CD14-positive monocyte (primary cell): ENCODE measurements around the gene HES3. TPM values are rescaled to one million over a fixed set of nuclear protein-coding genes. Genes with fewer than 3 reads are reported as not detected.
"Not testable (repeated sequence)": the region's sequence is repeated elsewhere in the genome, so short reads cannot be mapped to it uniquely, and the experiment has no call there.

ENCODE experiments used
- DNase-seq, 3 donors: peaks; one replicate each; pipeline ENCODE4 v3.0.0-alpha.2; 2011 to 2022
- H2AFZ ChIP-seq: 2 replicates; pipeline ENCODE4 v1.6.0; 2012; ENCODE audit warnings: mild to moderate bottlenecking, low read depth, low read length, inconsistent platforms; ENCODE audit not compliant: insufficient read depth, poor library complexity, severe bottlenecking
- H3K27ac ChIP-seq, 2 donors: 1 replicate in 1 of 2; 2 replicates in 1 of 2; pipeline ENCODE4 v1.5.1; 2012 to 2013; ENCODE audit warnings: low read length in 2 of 2, control low read depth in 1 of 2, inconsistent platforms in 1 of 2, low read depth in 1 of 2, mild to moderate bottlenecking in 1 of 2
- H3K27me3 ChIP-seq, 2 donors: one replicate each; pipeline versions ENCODE4 v1.6.0 to v1.6.1; 2011 to 2013; ENCODE audit warnings: low read length in 2 of 2; ENCODE audit not compliant: control insufficient read depth in 2 of 2, insufficient read depth in 2 of 2
- H3K36me3 ChIP-seq, 2 donors: replicated peaks in 1 of 2; 1 replicate in 1 of 2; 2 replicates in 1 of 2; pipeline versions ENCODE4 v1.5.1 to v1.6.1; 2012 to 2013; ENCODE audit warnings: low read length in 2 of 2, control low read depth in 1 of 2, inconsistent platforms in 1 of 2, mild to moderate bottlenecking in 1 of 2; ENCODE audit not compliant: insufficient read depth in 2 of 2, control insufficient read depth in 1 of 2
- H3K4me1 ChIP-seq, 2 donors: 1 replicate in 1 of 2; 2 replicates in 1 of 2; pipeline versions ENCODE4 v1.5.1 to v1.6.1; 2012 to 2013; ENCODE audit warnings: low read length in 2 of 2, control low read depth in 1 of 2, inconsistent platforms in 1 of 2, mild to moderate bottlenecking in 1 of 2, moderate library complexity in 1 of 2; ENCODE audit not compliant: insufficient read depth in 2 of 2, control insufficient read depth in 1 of 2
- H3K4me2 ChIP-seq: replicated peaks from 2 replicates; pipeline ENCODE3; 2012; ENCODE audit warnings: low read length, moderate library complexity, mild to moderate bottlenecking; ENCODE audit not compliant: poor library complexity, severe bottlenecking; ENCODE audit errors: extremely low read depth
- H3K4me3 ChIP-seq, 3 experiments: fragments of 200-600 bp in 1 of 3; sonication (generic) in 1 of 3; replicated peaks in 1 of 3; 1 replicate in 2 of 3; 2 replicates in 1 of 3; pipeline ENCODE4 v1.5.1; 2011 to 2013; ENCODE audit warnings: low read length in 3 of 3, mild to moderate bottlenecking in 3 of 3, control low read depth in 2 of 3, low read depth in 2 of 3, inconsistent platforms in 1 of 3, moderate library complexity in 1 of 3
- H3K79me2 ChIP-seq: 2 replicates; pipeline ENCODE4 v1.6.0; 2012; ENCODE audit warnings: mild to moderate bottlenecking, control low read depth, inconsistent platforms, low read length, moderate library complexity; ENCODE audit not compliant: insufficient read depth
- H3K9ac ChIP-seq: 2 replicates; pipeline ENCODE4 v1.6.0; 2017; ENCODE audit warnings: low read length, mild to moderate bottlenecking; ENCODE audit not compliant: insufficient read depth, poor library complexity, severe bottlenecking
- H3K9me3 ChIP-seq, 2 donors: replicated peaks in 1 of 2; 1 replicate in 1 of 2; 2 replicates in 1 of 2; pipeline versions ENCODE4 v1.5.1 to v1.6.1; 2012 to 2013; ENCODE audit warnings: low read length in 2 of 2, control low read depth in 1 of 2; ENCODE audit not compliant: control insufficient read depth in 1 of 2, insufficient read depth in 1 of 2
- H4K20me1 ChIP-seq: 2 replicates; pipeline ENCODE4 v1.6.0; 2012; ENCODE audit warnings: mild to moderate bottlenecking, low read length, control low read depth, moderate library complexity; ENCODE audit not compliant: insufficient read depth
- H3K27ac Mint-ChIP-seq, 7 donors: one replicate each; pipeline ENCODE4 v1.8.0; 2020; ENCODE audit warnings: mild to moderate bottlenecking in 7 of 7, mixed read lengths in 7 of 7, moderate library complexity in 6 of 7, inconsistent platforms in 2 of 7
- H3K27me3 Mint-ChIP-seq, 3 donors: one replicate each; pipeline ENCODE4 v1.8.0; 2021 to 2022; ENCODE audit warnings: low read depth in 3 of 3, mild to moderate bottlenecking in 3 of 3, mixed read lengths in 3 of 3, moderate library complexity in 3 of 3, inconsistent platforms in 1 of 3
- H3K36me3 Mint-ChIP-seq, 2 donors: one replicate each; pipeline ENCODE4 v1.8.0; 2020; ENCODE audit warnings: mixed read lengths in 2 of 2, inconsistent platforms in 1 of 2, mild to moderate bottlenecking in 1 of 2
- H3K4me1 Mint-ChIP-seq: one replicate; pipeline ENCODE4 v1.8.0; 2020; ENCODE audit warnings: mild to moderate bottlenecking, mixed read lengths
- H3K4me3 Mint-ChIP-seq, 2 donors: one replicate each; pipeline ENCODE4 v1.8.0; 2020; ENCODE audit warnings: mild to moderate bottlenecking in 2 of 2, mixed read lengths in 2 of 2, moderate library complexity in 1 of 2
- H3K9me3 Mint-ChIP-seq, 7 donors: one replicate each; pipeline ENCODE4 v1.8.0; 2020 to 2022; ENCODE audit warnings: mixed read lengths in 7 of 7, mild to moderate bottlenecking in 6 of 7, moderate library complexity in 6 of 7, inconsistent platforms in 2 of 7
- CTCF ChIP-seq: fragments of 200-600 bp; IDR thresholded peaks from one replicate; pipeline ENCODE4 v1.8.0; 2022; ENCODE audit warnings: antibody characterized with exemption, mild to moderate bottlenecking
- whole genome bisulfite sequencing: methylation state at CpG from one replicate; pipeline ENCODE4 v1.1.5; 2013; ENCODE audit warnings: missing lambda C conversion rate; ENCODE audit not compliant: insufficient coverage; 5-methylcytosine and 5-hydroxymethylcytosine counted together
- intact Hi-C, 2 donors: fragments of 100-400 bp; cut with micrococcal nuclease; formaldehyde crosslinking; loops; one replicate each; pipeline versions ENCODE4 v1.15.0 to v1.15.1; 2023
- polyA plus RNA-seq, 3 donors: library from polyadenylated mRNA; depleted of rRNA in 1 of 3; unstranded in 2 of 3; stranded (reverse) in 1 of 3; fragments of 300-500 nt in 2 of 3; fragments of >200 nt in 1 of 3; fragmentation: Illumina TruSeq in 2 of 3; gene quantifications; 1 replicate in 2 of 3; 2 replicates in 1 of 3; pipeline ENCODE4 v1.2.3, GENCODE V29; 2012 to 2021

The HES3 gene
- polyA plus RNA-seq, 3 donors: not detected

DNA sequence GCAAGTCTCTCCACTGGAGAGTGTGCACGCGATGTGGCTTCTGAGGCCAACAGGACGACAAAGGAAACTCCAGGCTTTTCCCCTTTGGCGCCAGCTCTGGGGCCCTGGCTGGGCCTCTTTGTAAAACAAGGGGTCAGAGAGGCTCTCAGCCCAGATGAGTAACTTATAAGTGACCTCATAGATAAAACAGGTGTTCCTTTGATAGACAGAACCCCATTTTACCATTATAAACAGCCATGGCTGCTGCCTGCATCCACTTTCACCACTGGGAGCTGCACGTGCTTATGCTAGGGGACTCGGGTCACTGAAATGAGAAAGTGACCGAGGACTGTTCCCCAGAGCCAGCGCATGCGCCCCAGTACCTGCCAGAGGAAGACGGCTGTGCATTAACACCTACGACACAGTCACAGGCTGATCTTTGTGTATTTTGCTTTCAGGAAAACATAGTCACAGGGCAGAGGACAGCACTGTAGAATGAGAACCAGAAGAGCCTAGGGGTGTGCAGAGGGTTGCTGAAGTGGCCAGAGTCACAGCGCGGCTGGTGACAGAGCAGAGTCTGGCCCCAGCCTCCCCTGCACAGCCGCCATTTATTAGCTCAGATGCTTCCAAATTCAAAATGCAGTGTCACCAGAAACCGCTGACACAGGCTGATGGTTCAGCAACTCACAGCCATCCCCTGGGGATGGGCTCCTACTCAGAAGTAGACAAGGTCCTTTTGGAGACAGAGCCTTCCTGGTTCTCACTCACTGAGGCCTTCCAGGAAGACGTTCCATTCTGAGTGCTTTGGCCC lies 25.4 kb upstream of the HES3 start:
- H3K4me3 Mint-ChIP-seq: no peak overlapping the region
- peaks cover 13 to 18% (median 14%) of the 10 kb centered on the region in 3 donors for H3K27me3 Mint-ChIP-seq
- Histone ChIP-seq H3K9ac (no peak overlapping the region), H3K4me1 (no peaks in the 10 kb centered on the region), H3K4me2 (no peak overlapping the region), H4K20me1 (no peaks in the 10 kb centered on the region), H2AFZ (no peak overlapping the region), H3K27ac (no peak overlapping the region), H3K36me3 (peaks cover 6 to 23% of the 10 kb centered on the region in 2 donors), H3K27me3 (no peaks in the 10 kb centered on the region), H3K9me3 (no peaks in the 10 kb centered on the region), H3K4me3 (no peak overlapping the region), H3K79me2 (no peaks in the 10 kb centered on the region)
- H3K9me3 Mint-ChIP-seq: peaks cover 0 to 2% (median 0%) of the 10 kb centered on the region in 7 donors
- H3K36me3 Mint-ChIP-seq: peaks cover 22 to 28% of the 10 kb centered on the region in 2 donors
- WGBS: 94% methylated on average over 16 of the region's 16 CpGs
- no peaks in the 10 kb centered on the region for H3K4me1 Mint-ChIP-seq
- no peak for DNase-seq
- intact Hi-C loops: loop anchor here in 1 of 2 donors (5.0 kb wide), 1 partner anchor 49 kb away; no protein-coding TSS in a partner anchor
- no peak for TF ChIP-seq CTCF
- no peak overlapping the region for H3K27ac Mint-ChIP-seq

DNA sequence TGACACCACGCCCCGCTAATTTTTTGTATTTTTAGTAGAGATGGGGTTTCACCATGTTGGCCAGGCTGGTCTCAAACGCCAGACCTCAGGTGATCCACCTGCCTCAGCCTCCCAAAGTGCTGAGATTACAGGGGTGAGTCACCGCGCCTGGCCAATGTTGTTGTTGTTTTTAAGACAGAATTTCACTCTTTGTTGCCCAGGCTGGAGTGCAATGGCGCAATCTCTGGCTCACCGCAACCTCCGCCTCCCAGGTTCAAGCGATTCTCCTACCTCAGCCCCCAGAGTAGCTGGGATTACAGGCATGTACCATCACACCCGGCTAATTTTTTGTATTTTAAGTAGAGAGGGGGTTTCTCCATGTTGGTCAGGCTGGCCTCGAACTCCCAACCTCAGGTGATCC lies 24.3 kb upstream of the HES3 start:
- not testable (repeated sequence) for H3K27ac ChIP-seq, H3K4me1 Mint-ChIP-seq, H3K9ac ChIP-seq, H3K27me3 ChIP-seq, H3K9me3 ChIP-seq, H4K20me1 ChIP-seq, H3K4me3 Mint-ChIP-seq, H3K27ac Mint-ChIP-seq, H2AFZ ChIP-seq, H3K4me3 ChIP-seq, H3K9me3 Mint-ChIP-seq, H3K4me1 ChIP-seq, H3K79me2 ChIP-seq, H3K4me2 ChIP-seq, DNase-seq
- intact Hi-C loops: loop anchor here in 1 of 2 donors (5.0 kb wide), 1 partner anchor 48 kb away; no protein-coding TSS in a partner anchor
- Mint-ChIP-seq H3K27me3 (peaks cover 6 to 15% (median 11%) of the 10 kb centered on the region in 3 donors), H3K36me3 (peaks cover 32 to 39% of the 10 kb centered on the region in 2 donors)
- peaks cover 16 to 33% of the 10 kb centered on the region in 2 donors for H3K36me3 ChIP-seq
- WGBS: 100% methylated on average over 1 of the region's 11 CpGs
